HG02852 (cell line): Measurements from ENCODE around the gene TYSND1.
"Not testable (repeated sequence)": the region's sequence is repeated elsewhere in the genome, so short reads cannot be mapped to it uniquely, and the experiment has no call there.

Experiments
- ATAC-seq: cut with Tn5 transposase; IDR thresholded peaks from one replicate; pipeline ENCODE4 v1.9.1; 2021; ENCODE audit warnings: mild to moderate bottlenecking, moderate library complexity; ENCODE audit not compliant: unreplicated experiment

Gene TYSND1

GRCh38 chr10:70111496-70111895 lies 35.0 kb downstream of the TYSND1 start:
- no peak for ATAC-seq

- no peak for ATAC-seq
Observed at GRCh38 chr10:70109064-70109729, 37.3 kb downstream of the TYSND1 start.

- peak; percentile 72 for ATAC-seq
Observed at GRCh38 chr10:70106958-70107791, 39.3 kb downstream of the TYSND1 start.

GRCh38 chr10:70101668-70102067 lies 44.8 kb downstream of the TYSND1 start:
- ATAC-seq, result no peak

- not testable (repeated sequence) for ATAC-seq
Observed at GRCh38 chr10:70101068-70101562, 45.4 kb downstream of the TYSND1 start.

GRCh38 chr10:70098271-70098670 lies 48.2 kb downstream of the TYSND1 start:
- ATAC-seq, result no peak

- ATAC-seq, result no peak
Observed at GRCh38 chr10:70097459-70097858, 49.0 kb downstream of the TYSND1 start.

GRCh38 chr10:70096705-70097420 lies 49.6 kb downstream of the TYSND1 start:
- no peak for ATAC-seq

- no peak for ATAC-seq
Observed at GRCh38 chr10:70096016-70096704, 50.3 kb downstream of the TYSND1 start.

- ATAC-seq, result no peak
Observed at GRCh38 chr10:70094250-70094649, 52.2 kb downstream of the TYSND1 start.

GRCh38 chr10:70093335-70093944 lies 53.1 kb downstream of the TYSND1 start:
- ATAC-seq, result no peak

GRCh38 chr10:70092389-70092718 lies 54.1 kb downstream of the TYSND1 start:
- no peak for ATAC-seq

GRCh38 chr10:70090951-70091350 lies 55.5 kb downstream of the TYSND1 start:
- no peak for ATAC-seq

- no peak for ATAC-seq
Observed at GRCh38 chr10:70090013-70090412, 56.5 kb downstream of the TYSND1 start.

GRCh38 chr10:70088308-70088698 lies 58.2 kb downstream of the TYSND1 start:
- ATAC-seq, result no peak
